Activated CD4-positive, alpha-beta T cell treated with anti-CD3 and anti-CD28 coated beads, Interleukin-2, amount 10 ng/mL, durations not matched to agents 7 days and 5 days (primary cell): ENCODE measurements around the gene PDGFA. TPM values are rescaled to one million over a fixed set of nuclear protein-coding genes. Genes with fewer than 3 reads are reported as not detected.

ENCODE experiments used
- CTCF ChIA-PET: fragments of 350-600 bp; sonication (Branson Sonifier 250); formaldehyde crosslinking; loops from one replicate; lab custom pipeline; 2021; ENCODE audit warnings: antibody characterized with exemption; lab: Charles Lee
- POLR2A ChIA-PET: fragments of 350-600 bp; sonication (Branson Sonifier 250); formaldehyde crosslinking; loops from one replicate; lab custom pipeline; 2021; ENCODE audit warnings: antibody characterized with exemption; lab: Charles Lee
- DNase-seq: peaks from one replicate; pipeline ENCODE4 v3.0.0-alpha.2; 2020
- H3K27ac Mint-ChIP-seq: one replicate; pipeline ENCODE4 v1.8.0; 2021; ENCODE audit warnings: mild to moderate bottlenecking, moderate library complexity, mixed read lengths
- H3K27me3 Mint-ChIP-seq: one replicate; pipeline ENCODE4 v1.8.0; 2021; ENCODE audit warnings: mixed read lengths
- H3K36me3 Mint-ChIP-seq: one replicate; pipeline ENCODE4 v1.8.0; 2021; ENCODE audit warnings: low read depth, mixed read lengths
- H3K4me1 Mint-ChIP-seq: one replicate; pipeline ENCODE4 v1.8.0; 2021; ENCODE audit warnings: mixed read lengths
- H3K4me3 Mint-ChIP-seq: one replicate; pipeline ENCODE4 v1.8.0; 2021; ENCODE audit warnings: mild to moderate bottlenecking, moderate library complexity, mixed read lengths
- H3K9me3 Mint-ChIP-seq: one replicate; pipeline ENCODE4 v1.8.0; 2021; ENCODE audit warnings: mixed read lengths
- total RNA-seq, 2 experiments: library from RNA; stranded (reverse); gene quantifications; one replicate each; pipeline ENCODE4 v1.2.3, GENCODE V29; 2021

The PDGFA gene
- total RNA-seq, 2 experiments from 2014 or later = 0.37 to 0.46 TPM

DNA sequence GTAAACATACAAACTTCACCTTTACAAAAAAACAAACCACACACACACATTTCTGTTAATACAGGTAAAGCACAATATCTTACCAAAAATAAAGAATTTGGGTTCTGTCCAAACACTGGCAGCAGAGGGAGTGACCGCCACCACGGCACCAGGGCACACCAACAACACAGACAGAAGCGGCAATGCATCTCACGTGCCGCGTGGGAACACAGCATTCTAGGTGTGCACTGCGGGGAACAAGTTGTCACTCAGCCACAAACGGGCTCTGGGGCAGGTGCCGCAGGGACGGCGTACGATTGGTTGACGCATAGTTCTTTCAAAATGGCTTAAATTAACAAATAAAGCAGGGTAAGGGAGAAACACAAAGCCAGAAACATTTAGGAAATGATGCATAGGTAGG lies 22.3 kb downstream of the PDGFA start:
- no peak for DNase-seq
- Mint-ChIP-seq H3K36me3 (no peaks in the 10 kb centered on the region), H3K4me1 (peaks cover 3% of the 10 kb centered on the region), H3K4me3 (no peak overlapping the region), H3K27me3 (no peaks in the 10 kb centered on the region), H3K9me3 (no peaks in the 10 kb centered on the region), H3K27ac (no peak overlapping the region)
- POLR2A ChIA-PET = no interaction called here
- CTCF ChIA-PET = interaction anchor here (0.7 kb wide), 1 partner anchor 155 kb away, joined by 3 read pairs; no protein-coding TSS in a partner anchor

DNA sequence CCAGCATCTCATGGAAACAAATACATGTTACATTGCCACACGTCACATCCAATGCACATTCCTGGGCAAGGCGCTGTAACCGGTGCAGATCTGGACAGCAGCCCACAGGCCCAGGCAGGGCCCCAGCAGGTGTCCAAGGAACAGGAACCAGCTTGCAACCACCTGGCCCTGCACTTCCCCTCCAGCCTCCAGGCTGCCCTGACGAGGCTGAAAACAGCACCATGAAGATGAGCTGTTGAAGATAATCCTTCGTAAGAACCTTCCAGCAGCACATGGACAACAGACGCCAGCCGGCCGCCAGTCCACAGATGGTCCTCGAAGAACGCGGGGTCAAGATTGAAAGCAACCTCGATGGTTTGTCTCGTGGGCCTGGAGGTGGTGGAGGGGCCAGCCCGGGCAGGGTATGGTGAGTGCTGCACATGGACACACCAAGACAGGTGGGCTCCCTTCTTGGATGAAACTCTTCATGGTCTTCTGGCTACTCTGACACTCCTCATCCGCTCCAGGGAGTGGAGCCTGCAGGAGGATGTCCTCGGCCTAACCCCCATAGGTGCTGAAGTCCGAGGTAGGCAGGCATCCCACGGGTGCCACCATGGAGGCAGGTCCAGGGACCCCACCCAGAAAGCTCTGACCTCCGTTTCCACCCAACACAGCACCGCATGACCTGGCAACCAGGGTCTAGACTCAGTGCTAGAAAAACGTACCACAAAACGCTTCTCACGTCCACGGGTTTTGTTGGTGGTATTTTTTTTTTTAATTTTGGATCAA lies 22.9 kb downstream of the PDGFA start:
- Mint-ChIP-seq H3K27me3 (no peaks in the 10 kb centered on the region), H3K9me3 (no peaks in the 10 kb centered on the region), H3K36me3 (no peaks in the 10 kb centered on the region), H3K27ac (no peak overlapping the region), H3K4me3 (no peak overlapping the region), H3K4me1 (peaks cover 3% of the 10 kb centered on the region)
- no peak for DNase-seq
- ChIA-PET CTCF (no interaction called here), POLR2A (no interaction called here)

DNA sequence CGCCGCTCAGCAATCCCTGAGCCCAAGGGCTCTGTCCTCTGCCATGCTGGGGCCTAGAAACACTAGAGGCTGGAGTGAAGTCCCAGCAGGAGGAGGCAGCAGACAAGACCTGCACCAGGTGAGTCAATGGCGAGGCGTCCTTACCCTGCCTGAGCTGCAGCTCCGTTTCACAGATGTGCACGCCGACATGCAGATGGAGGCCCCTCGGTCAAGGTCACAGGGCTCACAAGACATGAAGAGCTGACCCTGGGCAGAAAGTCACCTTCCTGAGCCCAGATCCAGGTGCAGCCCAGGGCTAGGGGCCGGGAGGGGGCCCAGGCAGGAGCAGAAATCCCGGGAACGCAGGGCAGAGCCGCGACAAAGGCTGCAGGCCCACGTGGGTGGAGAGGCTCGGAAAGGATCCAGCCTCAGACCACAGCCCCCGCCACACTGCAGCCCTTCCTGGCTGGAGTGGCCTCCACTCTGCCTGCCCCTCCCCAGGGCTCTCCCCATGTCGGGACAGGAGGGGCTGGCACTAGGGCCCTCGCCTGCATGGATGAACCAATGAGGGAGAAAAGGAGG lies 23.8 kb downstream of the PDGFA start:
- Mint-ChIP-seq H3K4me1 (peaks cover 3% of the 10 kb centered on the region), H3K9me3 (no peaks in the 10 kb centered on the region), H3K4me3 (no peak overlapping the region), H3K27ac (no peak overlapping the region), H3K27me3 (no peaks in the 10 kb centered on the region), H3K36me3 (no peaks in the 10 kb centered on the region)
- POLR2A ChIA-PET = no interaction called here
- CTCF ChIA-PET = no interaction called here
- DNase-seq = no peak

DNA sequence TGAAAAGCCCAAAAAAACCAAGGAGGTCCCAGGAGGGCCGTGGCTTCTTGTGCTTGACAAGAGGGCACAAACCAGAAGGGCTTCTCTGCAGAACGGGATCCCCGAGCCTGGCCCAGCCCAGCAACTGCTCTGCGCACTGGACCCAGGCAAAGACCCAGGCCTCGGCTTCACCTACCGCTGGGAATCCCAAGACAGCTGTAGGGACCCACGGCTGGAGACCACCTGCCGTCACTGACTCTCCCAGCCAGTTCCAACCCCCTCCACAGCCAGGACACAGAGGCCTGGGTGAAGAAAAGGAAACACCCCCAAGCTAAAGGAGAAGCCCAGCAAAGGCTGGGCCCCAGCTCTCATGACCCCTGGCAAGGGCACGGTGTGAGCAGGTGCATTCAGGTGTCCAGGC lies 24.3 kb downstream of the PDGFA start:
- Mint-ChIP-seq H3K27ac (no peak overlapping the region), H3K27me3 (no peaks in the 10 kb centered on the region), H3K4me3 (no peak overlapping the region), H3K36me3 (no peaks in the 10 kb centered on the region), H3K9me3 (no peaks in the 10 kb centered on the region), H3K4me1 (peaks cover 3% of the 10 kb centered on the region)
- no peak for DNase-seq
- ChIA-PET CTCF (no interaction called here), POLR2A (no interaction called here)

DNA sequence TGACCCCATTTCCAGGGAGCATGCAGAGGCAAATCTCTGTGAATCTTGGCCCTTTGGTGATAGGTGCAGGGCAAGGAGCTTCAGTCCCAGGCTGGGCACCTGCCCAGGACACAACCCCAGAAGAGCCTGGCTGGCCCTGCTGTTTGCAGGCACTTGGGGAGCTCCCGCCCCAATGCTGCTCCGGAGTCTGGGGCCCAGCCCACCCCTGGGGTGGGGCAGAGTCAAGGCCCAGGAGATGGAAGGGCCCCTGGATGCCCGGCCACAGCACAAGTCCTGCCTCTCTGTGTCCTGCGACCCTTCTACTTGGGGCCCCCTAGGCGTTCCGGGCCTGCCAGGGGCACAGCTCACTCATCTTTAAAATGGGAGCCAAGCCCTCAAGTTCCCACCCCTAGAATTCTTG lies 24.7 kb downstream of the PDGFA start:
- CTCF ChIA-PET = no interaction called here
- no peaks in the 10 kb centered on the region for H3K36me3 Mint-ChIP-seq
- H3K4me3 Mint-ChIP-seq = no peak overlapping the region
- POLR2A ChIA-PET = no interaction called here
- DNase-seq = no peak
- no peaks in the 10 kb centered on the region for H3K27me3 Mint-ChIP-seq
- no peak overlapping the region for H3K27ac Mint-ChIP-seq
- no peaks in the 10 kb centered on the region for H3K9me3 Mint-ChIP-seq
- peaks cover 3% of the 10 kb centered on the region for H3K4me1 Mint-ChIP-seq

DNA sequence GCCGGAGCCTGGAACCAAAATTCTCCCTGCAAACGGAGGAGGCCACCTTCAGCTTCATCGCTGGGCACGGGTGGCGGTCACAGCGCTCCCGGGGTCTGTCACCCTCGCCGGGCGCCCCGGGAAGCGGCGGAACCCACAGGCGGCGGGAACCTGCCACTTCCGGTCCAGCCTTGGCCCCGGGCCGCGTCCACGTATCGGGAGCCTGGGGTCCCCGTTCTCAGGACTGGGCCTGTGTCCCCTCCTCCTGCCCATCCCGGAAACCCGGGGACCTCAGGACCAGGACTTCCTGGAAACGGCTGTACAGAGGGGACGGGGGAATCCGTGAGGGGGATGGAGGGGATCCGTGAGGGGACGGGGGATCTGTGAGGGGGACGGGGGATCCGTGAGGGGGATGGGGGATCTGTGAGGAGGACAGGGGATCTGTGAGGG lies 25.4 kb downstream of the PDGFA start:
- peaks cover under 1% of the 10 kb centered on the region for H3K27me3 Mint-ChIP-seq
- no peaks in the 10 kb centered on the region for H3K36me3 Mint-ChIP-seq
- peaks cover 3% of the 10 kb centered on the region for H3K4me1 Mint-ChIP-seq
- no peaks in the 10 kb centered on the region for H3K9me3 Mint-ChIP-seq
- CTCF ChIA-PET = interaction anchor here (0.6 kb wide), 1 partner anchor 175 kb away, joined by 3 read pairs; no protein-coding TSS in a partner anchor
- DNase-seq = no peak
- H3K4me3 Mint-ChIP-seq = no peak overlapping the region
- POLR2A ChIA-PET = no interaction called here
- H3K27ac Mint-ChIP-seq = no peak overlapping the region

DNA sequence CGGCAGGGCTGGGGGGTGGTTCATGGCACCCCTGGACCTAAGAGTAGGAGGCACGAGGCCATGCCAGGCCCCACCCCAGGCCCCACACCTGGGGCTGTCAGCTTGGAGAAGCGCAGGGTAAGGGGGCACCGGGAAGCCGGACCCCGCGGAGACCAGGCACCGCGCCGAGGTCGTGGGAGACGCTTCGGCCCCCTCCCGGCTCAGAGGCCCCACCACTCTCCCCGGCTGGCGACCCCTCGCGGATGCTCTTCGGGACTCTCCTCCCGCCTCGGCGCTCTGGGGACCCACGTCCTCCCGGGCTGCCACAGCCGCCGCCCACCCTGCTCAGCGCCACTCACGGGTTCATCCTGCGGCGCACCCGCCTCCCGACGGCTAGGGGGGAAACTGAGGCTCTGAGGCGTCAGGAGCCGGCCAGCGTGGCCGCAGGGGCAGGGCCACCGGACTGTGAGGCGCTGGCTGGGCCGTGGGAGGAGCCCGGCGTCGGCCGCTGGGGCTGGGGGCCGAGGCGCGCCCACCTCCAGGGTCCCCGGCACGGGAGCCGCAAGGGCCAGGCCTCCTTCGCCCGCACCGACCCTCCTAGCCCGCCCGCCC lies 25.9 kb downstream of the PDGFA start:
- H3K27me3 Mint-ChIP-seq = peaks cover 3% of the 10 kb centered on the region
- no peak overlapping the region for H3K27ac Mint-ChIP-seq
- peaks cover 3% of the 10 kb centered on the region for H3K4me1 Mint-ChIP-seq
- no peak for DNase-seq
- no peaks in the 10 kb centered on the region for H3K9me3 Mint-ChIP-seq
- CTCF ChIA-PET = interaction anchor here (0.6 kb wide), 1 partner anchor 176 kb away, joined by 3 read pairs; no protein-coding TSS in a partner anchor
- H3K4me3 Mint-ChIP-seq = no peak overlapping the region
- H3K36me3 Mint-ChIP-seq = no peaks in the 10 kb centered on the region
- POLR2A ChIA-PET = no interaction called here

DNA sequence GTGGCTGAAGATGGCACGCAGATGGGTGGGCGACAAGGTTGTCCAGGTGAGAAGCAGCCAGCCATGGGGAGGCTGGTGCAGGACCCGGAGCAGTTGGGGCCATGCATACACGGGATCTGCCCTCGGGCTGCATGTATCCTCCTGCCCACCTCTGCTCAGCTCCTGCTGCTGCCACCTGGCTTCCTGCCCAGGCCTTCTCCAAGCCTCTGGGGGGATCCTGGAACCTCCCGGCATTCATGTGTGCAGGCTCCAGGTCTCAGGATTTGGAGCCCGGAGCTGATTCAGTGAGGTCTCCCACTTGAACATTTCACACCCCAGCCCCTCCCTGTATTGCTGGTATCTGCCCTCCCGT lies 27.0 kb downstream of the PDGFA start:
- no peaks in the 10 kb centered on the region for H3K9me3 Mint-ChIP-seq
- H3K36me3 Mint-ChIP-seq = no peaks in the 10 kb centered on the region
- no peak overlapping the region for H3K27ac Mint-ChIP-seq
- no peak overlapping the region for H3K4me3 Mint-ChIP-seq
- DNase-seq = no peak
- H3K4me1 Mint-ChIP-seq = no peaks in the 10 kb centered on the region
- CTCF ChIA-PET = no interaction called here
- POLR2A ChIA-PET = no interaction called here
- peaks cover 3% of the 10 kb centered on the region for H3K27me3 Mint-ChIP-seq

DNA sequence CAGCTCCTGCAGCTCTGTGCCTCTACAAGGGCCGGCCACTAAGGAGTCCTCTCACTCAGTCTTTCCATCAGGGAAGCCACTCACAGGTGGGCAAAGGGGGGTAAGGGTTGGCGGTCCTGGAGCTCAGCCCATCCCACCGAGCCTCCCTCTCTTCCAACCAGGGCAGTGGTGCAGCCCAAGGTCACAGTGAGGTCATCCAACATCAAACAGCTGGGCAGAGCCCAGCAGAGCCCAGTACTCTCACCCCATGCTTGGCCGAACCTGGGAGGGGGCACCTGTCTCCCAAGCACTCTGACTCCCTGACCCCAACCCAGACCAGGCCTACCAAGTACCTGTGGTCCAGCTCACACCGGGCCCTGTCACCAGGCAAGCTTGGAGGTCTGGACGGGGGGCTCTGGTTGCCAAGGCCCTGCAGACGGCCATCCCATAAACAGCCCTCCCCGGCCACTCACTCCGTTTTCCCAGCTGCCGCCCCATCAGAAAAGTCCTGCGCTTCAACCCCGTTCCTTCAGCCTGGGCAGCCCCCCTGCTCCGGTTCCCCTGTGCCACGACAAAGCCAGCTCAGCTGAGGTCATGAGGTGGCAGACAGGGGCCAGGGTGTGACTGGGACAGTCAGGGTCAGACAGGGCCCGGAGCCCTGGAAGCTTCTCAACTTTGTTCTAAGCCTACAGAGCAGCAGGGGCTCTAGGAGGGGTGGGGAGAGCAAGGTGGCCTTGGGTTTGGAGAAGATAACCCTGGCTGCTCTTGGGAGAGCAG lies 27.5 kb downstream of the PDGFA start:
- Mint-ChIP-seq H3K4me3 (no peak overlapping the region), H3K36me3 (no peaks in the 10 kb centered on the region), H3K4me1 (no peaks in the 10 kb centered on the region), H3K27me3 (peaks cover 8% of the 10 kb centered on the region), H3K27ac (no peak overlapping the region), H3K9me3 (no peaks in the 10 kb centered on the region)
- ChIA-PET CTCF (no interaction called here), POLR2A (interaction anchor here (0.6 kb wide), 1 partner anchor 464 kb away, joined by 3 read pairs; no protein-coding TSS in a partner anchor)
- DNase-seq = no peak

DNA sequence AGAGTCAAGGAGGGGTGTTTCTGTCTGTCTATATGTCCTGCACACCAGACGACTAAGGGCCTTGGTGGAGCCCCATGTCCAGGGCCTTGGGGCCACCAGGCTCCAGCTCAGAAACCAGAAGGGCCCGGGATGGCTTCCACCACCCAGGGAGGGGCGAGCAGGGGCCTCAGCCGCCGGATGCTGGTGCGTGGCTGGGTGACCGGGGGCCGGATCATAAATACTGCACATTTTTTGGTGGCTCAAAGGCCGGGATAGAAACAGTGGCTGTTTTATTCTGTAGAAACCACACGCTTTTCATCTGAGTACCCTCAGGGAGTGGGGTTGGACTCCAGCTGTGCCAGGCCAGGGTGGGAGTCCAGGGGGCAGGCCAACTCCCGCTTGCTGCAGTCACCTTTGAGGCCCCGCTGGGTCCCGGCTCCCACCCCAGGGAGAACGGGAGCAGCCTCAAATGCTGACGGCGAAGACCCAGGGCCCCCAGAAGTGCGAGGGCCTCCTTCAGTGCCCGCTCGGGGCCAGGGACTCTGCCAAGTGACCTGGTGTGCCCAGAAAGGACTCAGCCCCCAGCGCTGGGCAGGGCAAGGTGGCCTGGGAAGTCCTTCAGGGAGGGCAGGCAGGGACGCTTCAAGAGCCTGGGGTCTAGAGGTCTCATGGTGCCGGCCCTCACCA lies 28.2 kb downstream of the PDGFA start:
- POLR2A ChIA-PET = no interaction called here
- Mint-ChIP-seq H3K27ac (no peak overlapping the region), H3K4me1 (no peaks in the 10 kb centered on the region), H3K9me3 (no peaks in the 10 kb centered on the region), H3K36me3 (no peaks in the 10 kb centered on the region), H3K4me3 (no peak overlapping the region), H3K27me3 (peaks cover 12% of the 10 kb centered on the region)
- DNase-seq = no peak
- CTCF ChIA-PET = no interaction called here

DNA sequence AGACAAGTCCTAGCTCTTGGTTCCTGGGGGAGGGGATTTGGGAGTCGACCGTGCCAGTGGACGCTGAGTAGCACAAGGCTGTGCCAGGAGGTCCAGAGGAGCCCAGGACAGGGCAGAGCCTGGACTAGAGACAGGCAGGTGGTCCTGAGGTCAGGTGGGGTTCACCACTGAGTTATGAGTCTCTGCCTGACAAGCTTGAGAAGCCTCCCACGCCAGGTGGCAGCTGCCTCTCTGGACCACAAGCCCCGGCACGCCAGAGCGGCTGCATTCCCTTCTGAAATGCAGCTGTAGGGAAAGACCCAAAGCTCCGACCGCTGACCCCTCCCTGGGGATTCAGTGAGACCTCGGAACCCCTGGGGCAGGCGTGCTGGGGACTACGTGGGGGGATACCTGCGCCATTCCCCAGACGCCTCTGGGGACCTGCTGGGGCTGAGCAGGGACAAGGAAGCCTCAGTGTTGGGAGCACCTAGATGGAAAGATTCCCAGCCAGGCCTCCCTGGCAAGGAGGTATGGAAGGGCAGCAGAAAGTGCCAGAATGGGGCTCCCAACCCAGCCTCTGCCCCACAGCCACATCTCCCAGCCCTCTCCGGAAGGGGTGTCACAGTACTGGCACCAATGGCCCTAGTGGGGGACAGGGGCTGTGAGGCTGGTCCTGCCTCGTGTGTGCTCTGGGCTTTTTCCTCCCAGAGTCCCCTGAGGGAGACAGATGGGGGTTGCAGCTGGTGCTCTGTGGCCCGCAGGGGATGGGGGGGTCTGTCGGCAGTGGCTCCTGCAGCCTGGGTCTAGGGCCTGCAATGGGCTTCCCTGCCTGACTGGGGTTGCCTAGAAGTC lies 29.0 kb downstream of the PDGFA start:
- Mint-ChIP-seq H3K36me3 (no peaks in the 10 kb centered on the region), H3K4me3 (no peak overlapping the region), H3K4me1 (no peaks in the 10 kb centered on the region), H3K9me3 (no peaks in the 10 kb centered on the region), H3K27ac (no peak overlapping the region), H3K27me3 (peaks cover 15% of the 10 kb centered on the region)
- ChIA-PET POLR2A (no interaction called here), CTCF (no interaction called here)
- DNase-seq = no peak

DNA sequence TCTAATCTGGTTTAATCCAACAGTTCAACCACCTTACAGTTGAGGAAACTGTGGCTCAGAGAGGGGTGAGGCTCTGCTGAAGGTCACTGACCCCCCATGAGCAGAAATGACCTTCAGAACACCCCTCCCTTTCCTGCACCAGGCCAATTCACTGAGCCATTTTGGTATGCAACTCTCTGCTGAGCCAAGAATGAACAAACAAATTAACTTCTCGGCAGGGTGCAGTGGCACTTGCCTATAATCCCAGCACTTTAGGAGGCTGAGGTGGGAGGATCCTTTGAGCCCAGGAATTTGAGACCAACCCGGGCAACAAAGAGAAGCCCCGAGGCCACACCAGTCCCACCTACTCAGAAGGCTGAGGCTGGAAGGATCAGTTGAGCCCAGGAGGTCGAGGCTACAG lies 29.8 kb downstream of the PDGFA start:
- H3K4me3 Mint-ChIP-seq = no peak overlapping the region
- POLR2A ChIA-PET = no interaction called here
- no peaks in the 10 kb centered on the region for H3K4me1 Mint-ChIP-seq
- no peak for DNase-seq
- H3K27me3 Mint-ChIP-seq = peaks cover 15% of the 10 kb centered on the region
- H3K36me3 Mint-ChIP-seq = no peaks in the 10 kb centered on the region
- no peak overlapping the region for H3K27ac Mint-ChIP-seq
- CTCF ChIA-PET = no interaction called here
- H3K9me3 Mint-ChIP-seq = no peaks in the 10 kb centered on the region
